ENCODE results near the gene REPIN1.

REPIN1 gene

DNA sequence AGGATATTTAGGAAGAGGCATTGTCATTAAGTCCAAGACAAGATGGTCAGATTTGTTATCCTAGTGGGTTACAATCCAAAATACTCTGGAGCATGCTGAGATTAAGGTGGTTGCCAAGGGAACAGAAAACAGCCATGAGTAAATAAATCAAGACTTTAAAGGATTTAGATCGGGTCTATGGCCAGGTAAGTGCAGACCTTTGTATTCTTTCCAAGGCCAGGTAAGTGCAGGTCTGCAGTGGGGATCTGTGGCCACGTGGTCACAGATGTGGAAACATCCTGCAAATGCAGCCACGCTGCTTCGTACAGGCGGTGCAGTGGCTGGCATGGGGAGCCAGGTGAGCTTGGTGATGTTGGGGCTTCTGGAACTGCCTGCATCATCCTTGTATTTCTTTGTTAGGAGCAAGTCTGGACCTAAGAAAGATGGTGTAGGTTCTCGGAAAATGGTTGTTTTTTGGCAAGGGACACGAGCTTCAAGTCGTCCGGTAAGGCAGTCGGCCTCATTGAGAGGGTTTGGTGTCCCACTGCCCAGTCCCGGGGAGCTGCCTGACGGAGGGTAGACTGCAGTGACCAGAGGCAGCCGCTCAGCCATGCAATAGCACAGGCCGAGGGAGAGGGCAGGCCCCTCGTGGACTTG is 32.3 kb downstream of the REPIN1 start:
- H3K27ac ChIP-seq (ENCODE audit: low read depth, low read length), result no peak overlapping the region
- H3K4me2 ChIP-seq (ENCODE audit: low read depth, low read length, poor library complexity, severe bottlenecking), result no peak overlapping the region

DNA sequence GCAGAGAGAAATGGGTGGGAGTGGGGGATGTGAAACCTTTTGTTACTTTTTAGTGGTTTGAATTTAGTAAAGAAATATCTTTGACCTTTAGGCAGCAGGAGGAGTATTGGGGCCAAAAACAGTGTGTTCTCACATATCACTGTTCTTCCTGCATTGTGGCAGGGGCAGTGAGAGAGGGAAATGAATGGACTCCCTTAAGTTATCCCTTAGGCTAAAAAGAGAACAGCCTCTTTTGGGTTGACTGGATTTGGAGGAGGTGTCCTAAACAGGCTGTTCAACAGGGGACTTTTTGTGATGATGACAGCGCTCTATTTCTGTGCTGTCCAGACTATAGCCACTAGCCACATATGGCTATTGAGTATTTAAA is 32.8 kb downstream of the REPIN1 start:
- Histone ChIP-seq H3K9me3 (ENCODE audit: insufficient read depth, low read length) (no peaks in the 10 kb centered on the region), H3K36me3 (ENCODE audit: low read length) (no peaks in the 10 kb centered on the region), H4K20me1 (ENCODE audit: low read depth, low read length) (no peaks in the 10 kb centered on the region), H3K4me2 (ENCODE audit: low read depth, low read length, poor library complexity, severe bottlenecking) (no peak overlapping the region), H3K9ac (ENCODE audit: low read length) (no peak overlapping the region), H3K9me2 (replicated peaks; ENCODE audit: insufficient read depth, low read length) (no peaks in the 10 kb centered on the region), H3K79me2 (ENCODE audit: insufficient read depth, low read length) (no peaks in the 10 kb centered on the region), H2AFZ (ENCODE audit: low read depth, low read length, severe bottlenecking) (no peak overlapping the region), H3K4me3 (ENCODE audit: insufficient read depth, low read length, poor library complexity, severe bottlenecking) (no peak overlapping the region), H3K27ac (ENCODE audit: low read depth, low read length) (no peak overlapping the region), H3K27me3 (ENCODE audit: low read length) (no peaks in the 10 kb centered on the region), H3F3A (ENCODE audit: insufficient read depth) (no peaks in the 10 kb centered on the region)
- TF ChIP-seq, protein P1, sequence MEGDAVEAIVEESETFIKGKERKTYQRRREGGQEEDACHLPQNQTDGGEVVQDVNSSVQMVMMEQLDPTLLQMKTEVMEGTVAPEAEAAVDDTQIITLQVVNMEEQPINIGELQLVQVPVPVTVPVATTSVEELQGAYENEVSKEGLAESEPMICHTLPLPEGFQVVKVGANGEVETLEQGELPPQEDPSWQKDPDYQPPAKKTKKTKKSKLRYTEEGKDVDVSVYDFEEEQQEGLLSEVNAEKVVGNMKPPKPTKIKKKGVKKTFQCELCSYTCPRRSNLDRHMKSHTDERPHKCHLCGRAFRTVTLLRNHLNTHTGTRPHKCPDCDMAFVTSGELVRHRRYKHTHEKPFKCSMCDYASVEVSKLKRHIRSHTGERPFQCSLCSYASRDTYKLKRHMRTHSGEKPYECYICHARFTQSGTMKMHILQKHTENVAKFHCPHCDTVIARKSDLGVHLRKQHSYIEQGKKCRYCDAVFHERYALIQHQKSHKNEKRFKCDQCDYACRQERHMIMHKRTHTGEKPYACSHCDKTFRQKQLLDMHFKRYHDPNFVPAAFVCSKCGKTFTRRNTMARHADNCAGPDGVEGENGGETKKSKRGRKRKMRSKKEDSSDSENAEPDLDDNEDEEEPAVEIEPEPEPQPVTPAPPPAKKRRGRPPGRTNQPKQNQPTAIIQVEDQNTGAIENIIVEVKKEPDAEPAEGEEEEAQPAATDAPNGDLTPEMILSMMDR (IDR thresholded peaks at IDR 0.05; ENCODE audit: insufficient read depth, low read length, poor library complexity, severe bottlenecking), result no peak

More for the DNA sequence above, 32.3 kb downstream of the REPIN1 start:
- Histone ChIP-seq H3K27me3 (ENCODE audit: low read length) (no peaks in the 10 kb centered on the region), H2AFZ (ENCODE audit: low read depth, low read length, severe bottlenecking) (no peak overlapping the region), H3K9me3 (ENCODE audit: insufficient read depth, low read length) (no peaks in the 10 kb centered on the region), H3K9me2 (replicated peaks; ENCODE audit: insufficient read depth, low read length) (no peaks in the 10 kb centered on the region), H3K9ac (ENCODE audit: low read length) (no peak overlapping the region), H3K36me3 (ENCODE audit: low read length) (no peaks in the 10 kb centered on the region), H4K20me1 (ENCODE audit: low read depth, low read length) (no peaks in the 10 kb centered on the region), H3K4me3 (ENCODE audit: insufficient read depth, low read length, poor library complexity, severe bottlenecking) (no peak overlapping the region), H3K79me2 (ENCODE audit: insufficient read depth, low read length) (no peaks in the 10 kb centered on the region), H3F3A (ENCODE audit: insufficient read depth) (no peaks in the 10 kb centered on the region)
- TF ChIP-seq EZH2phosphoT487 (conservative IDR thresholded peaks at IDR 0.05; ENCODE audit: low read length), result no peak
- TF ChIP-seq, protein P1 (IDR thresholded peaks at IDR 0.05; ENCODE audit: insufficient read depth, low read length, poor library complexity, severe bottlenecking), result no peak

DNA sequence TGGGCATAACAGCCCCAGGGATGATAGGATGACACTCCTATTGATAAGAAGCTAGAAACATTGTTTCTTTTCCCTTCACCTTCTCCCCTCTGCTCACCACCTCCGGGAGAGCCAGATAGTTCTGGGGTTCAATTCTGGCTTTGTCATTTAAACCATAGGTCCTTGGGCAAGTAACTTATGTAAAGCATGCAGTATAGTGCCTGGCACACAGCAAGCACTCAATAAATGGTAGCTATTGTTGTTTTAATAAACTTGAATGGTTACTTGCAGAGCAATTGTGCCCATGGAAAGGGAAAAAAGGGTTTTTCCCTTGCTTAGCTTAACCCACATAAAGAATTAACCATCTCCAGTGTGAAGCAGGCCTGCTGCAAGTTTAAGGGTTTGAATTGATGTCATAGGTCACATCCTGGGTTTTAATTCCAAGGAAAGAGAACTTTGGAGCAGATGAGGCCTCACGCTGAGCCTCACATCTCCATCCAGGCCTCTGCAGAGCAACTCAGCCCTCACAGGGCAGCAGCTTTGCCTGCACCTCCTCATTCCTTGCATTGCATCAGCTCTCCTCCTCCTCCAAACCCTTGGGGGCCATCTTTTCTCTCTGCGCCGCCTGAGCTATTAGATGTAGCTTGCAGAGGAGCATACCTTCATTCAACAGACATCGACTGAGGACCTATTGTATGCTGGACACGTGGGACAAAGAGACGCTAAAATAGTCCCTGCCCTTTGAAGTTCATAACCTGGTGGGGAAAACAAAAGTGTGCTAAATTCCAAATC is 33.4 kb downstream of the REPIN1 start:
- H3F3A ChIP-seq (ENCODE audit: insufficient read depth), result no peaks in the 10 kb centered on the region
- H3K9ac ChIP-seq (ENCODE audit: low read length), result no peak overlapping the region
- H3K4me2 ChIP-seq (ENCODE audit: low read depth, low read length, poor library complexity, severe bottlenecking), result no peak overlapping the region
- no peak overlapping the region for H3K4me3 ChIP-seq (ENCODE audit: insufficient read depth, low read length, poor library complexity, severe bottlenecking)
- no peaks in the 10 kb centered on the region for H3K79me2 ChIP-seq (ENCODE audit: insufficient read depth, low read length)
- H3K36me3 ChIP-seq (ENCODE audit: low read length), result no peaks in the 10 kb centered on the region
- H4K20me1 ChIP-seq (ENCODE audit: low read depth, low read length), result no peaks in the 10 kb centered on the region
- H3K27ac ChIP-seq (ENCODE audit: low read depth, low read length), result no peak overlapping the region
- H3K9me2 ChIP-seq (replicated peaks; ENCODE audit: insufficient read depth, low read length), result no peaks in the 10 kb centered on the region
- no peak overlapping the region for H2AFZ ChIP-seq (ENCODE audit: low read depth, low read length, severe bottlenecking)
- no peaks in the 10 kb centered on the region for H3K9me3 ChIP-seq (ENCODE audit: insufficient read depth, low read length)
- H3K27me3 ChIP-seq (ENCODE audit: low read length), result no peaks in the 10 kb centered on the region
- TF ChIP-seq EZH2phosphoT487 (conservative IDR thresholded peaks at IDR 0.05; ENCODE audit: low read length), result no peak
- TF ChIP-seq, protein P1 (IDR thresholded peaks at IDR 0.05; ENCODE audit: insufficient read depth, low read length, poor library complexity, severe bottlenecking), result no peak

Data from SU-DHL-6 (cell line).